ENCODE results near the gene ZNRF3. TPM values are rescaled to one million over a fixed set of nuclear protein-coding genes. Genes with fewer than 3 reads are reported as not detected.

The ZNRF3 gene
- polyA plus RNA-seq, 3 donors from 2014 or later, result 0.06 to 0.28 (median 0.18) TPM

- Mint-ChIP-seq H3K36me3 (peaks cover 0 to 11% (median 9%) of the 10 kb centered on the region in 3 donors), H3K9me3 (peaks cover 4 to 16% (median 9%) of the 10 kb centered on the region in 6 donors), H3K4me3 (no peak overlapping the region), H3K4me1 (peaks cover 4 to 6% of the 10 kb centered on the region in 2 donors), H3K27ac (no peak overlapping the region), H3K27me3 (ENCODE audit: low read depth in 3 of 3) (peaks cover 24 to 48% (median 35%) of the 10 kb centered on the region in 3 donors)
- no peak for DNase-seq
Observed at GRCh38 chr22:28949788-28950187, 66.4 kb downstream of the ZNRF3 start.

DNA sequence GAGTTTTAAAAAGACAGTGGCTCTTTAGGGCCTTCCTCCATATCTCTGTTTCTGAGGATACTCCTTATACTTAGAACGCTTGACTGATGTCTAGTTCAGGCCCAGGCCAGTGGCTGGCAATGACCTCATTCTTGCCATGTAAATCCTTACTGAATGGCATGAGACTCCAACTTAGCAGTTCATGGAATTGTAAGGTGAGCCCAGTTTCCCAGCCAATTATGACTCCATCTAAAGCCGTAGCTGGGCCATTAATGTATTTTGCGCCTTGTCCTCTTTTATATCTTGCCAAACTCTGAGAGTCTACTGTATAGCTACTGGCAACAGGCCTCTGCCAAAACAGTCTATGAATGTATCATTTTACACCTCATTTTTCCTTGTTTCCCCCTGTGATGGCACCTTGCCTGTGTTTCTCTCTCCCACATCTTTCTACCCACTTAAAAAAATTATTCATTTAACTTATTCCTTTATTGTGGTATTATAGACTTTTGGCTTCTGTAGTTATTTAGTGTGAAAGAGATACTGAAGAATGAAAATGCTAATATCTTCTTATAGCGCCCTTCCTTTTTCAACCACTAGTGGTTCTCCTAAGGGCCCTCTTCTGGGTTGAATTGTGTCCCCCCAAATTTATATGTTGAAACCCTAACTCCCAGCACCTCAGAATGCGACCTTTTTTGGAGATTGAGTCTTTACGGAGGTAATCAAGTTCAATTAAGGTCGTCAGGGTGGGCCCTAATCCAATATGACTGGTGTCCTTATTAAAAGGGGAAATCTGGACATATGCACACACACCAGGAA lies 67.4 kb downstream of the ZNRF3 start:
- H3K4me3 Mint-ChIP-seq, result no peak overlapping the region
- peaks cover 28 to 49% (median 32%) of the 10 kb centered on the region in 3 donors for H3K27me3 Mint-ChIP-seq (ENCODE audit: low read depth in 3 of 3)
- peaks cover 0 to 10% (median 9%) of the 10 kb centered on the region in 3 donors for H3K36me3 Mint-ChIP-seq
- peaks cover 4 to 16% (median 10%) of the 10 kb centered on the region in 6 donors for H3K9me3 Mint-ChIP-seq
- DNase-seq, result no peak
- H3K27ac Mint-ChIP-seq, result no peak overlapping the region
- H3K4me1 Mint-ChIP-seq, result peaks cover 10 to 13% of the 10 kb centered on the region in 2 donors

DNA sequence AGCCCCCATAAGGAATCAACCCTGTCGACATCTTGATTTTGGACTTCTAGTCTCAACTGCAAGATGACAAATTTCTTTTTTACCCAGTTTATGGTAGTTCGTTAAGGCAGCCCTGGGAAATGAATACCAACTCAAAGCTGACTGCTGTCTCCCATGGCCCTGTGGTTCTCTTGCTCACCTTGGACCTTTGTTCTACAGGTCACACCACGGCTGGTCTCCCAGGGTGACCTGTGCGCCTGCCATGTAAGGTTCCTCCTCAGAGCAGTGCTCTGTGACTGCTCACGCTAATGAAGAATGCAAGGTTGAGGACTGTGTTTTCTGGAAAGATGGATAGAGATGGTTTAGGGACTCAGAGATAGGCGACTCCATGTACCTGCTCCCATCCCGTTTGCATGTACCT lies 68.2 kb downstream of the ZNRF3 start:
- Mint-ChIP-seq H3K4me1 (peaks cover 18 to 21% of the 10 kb centered on the region in 2 donors), H3K9me3 (peaks cover 4 to 12% (median 8%) of the 10 kb centered on the region in 6 donors), H3K27ac (no peak overlapping the region), H3K27me3 (ENCODE audit: low read depth in 3 of 3) (peaks cover 28 to 44% (median 31%) of the 10 kb centered on the region in 3 donors), H3K4me3 (no peak overlapping the region), H3K36me3 (peaks cover 0 to 9% (median 3%) of the 10 kb centered on the region in 3 donors)
- DNase-seq, result no peak

GRCh38 chr22:28951969-28952521 lies 68.7 kb downstream of the ZNRF3 start:
- Mint-ChIP-seq H3K4me1 (peaks cover 22 to 25% of the 10 kb centered on the region in 2 donors), H3K27ac (no peak overlapping the region), H3K36me3 (peaks cover 0 to 6% (median 0%) of the 10 kb centered on the region in 3 donors), H3K27me3 (ENCODE audit: low read depth in 3 of 3) (peaks cover 28 to 40% (median 33%) of the 10 kb centered on the region in 3 donors), H3K4me3 (no peak overlapping the region), H3K9me3 (peaks cover 1 to 7% (median 5%) of the 10 kb centered on the region in 6 donors)
- DNase-seq, result no peak

GRCh38 chr22:28952857-28953256 lies 69.5 kb downstream of the ZNRF3 start:
- no peak for DNase-seq
- Mint-ChIP-seq H3K27me3 (ENCODE audit: low read depth in 3 of 3) (peaks cover 32 to 40% (median 34%) of the 10 kb centered on the region in 3 donors), H3K27ac (no peak overlapping the region), H3K4me1 (peaks cover 22 to 25% of the 10 kb centered on the region in 2 donors), H3K9me3 (peaks cover 0 to 5% (median 0%) of the 10 kb centered on the region in 6 donors), H3K4me3 (no peak overlapping the region), H3K36me3 (peaks cover 0 to 6% (median 0%) of the 10 kb centered on the region in 3 donors)

- H3K4me1 Mint-ChIP-seq, result peaks cover 22 to 25% of the 10 kb centered on the region in 2 donors
- peaks cover 0 to 5% (median 0%) of the 10 kb centered on the region in 6 donors for H3K9me3 Mint-ChIP-seq
- H3K27me3 Mint-ChIP-seq (ENCODE audit: low read depth in 3 of 3), result peaks cover 34 to 44% (median 37%) of the 10 kb centered on the region in 3 donors
- no peak for DNase-seq
- H3K27ac Mint-ChIP-seq, result no peak overlapping the region
- H3K36me3 Mint-ChIP-seq, result peaks cover 0 to 6% (median 0%) of the 10 kb centered on the region in 3 donors
- H3K4me3 Mint-ChIP-seq, result peak overlapping the region in 1 of 5 donors; percentile 2
Observed at GRCh38 chr22:28953403-28953802, 70.0 kb downstream of the ZNRF3 start.

GRCh38 chr22:28953976-28954880 lies 70.9 kb downstream of the ZNRF3 start:
- peaks cover 22 to 25% of the 10 kb centered on the region in 2 donors for H3K4me1 Mint-ChIP-seq
- peaks cover 36 to 51% (median 40%) of the 10 kb centered on the region in 3 donors for H3K27me3 Mint-ChIP-seq (ENCODE audit: low read depth in 3 of 3)
- no peak for DNase-seq
- peaks cover 0 to 7% (median 0%) of the 10 kb centered on the region in 3 donors for H3K36me3 Mint-ChIP-seq
- H3K4me3 Mint-ChIP-seq, result peak overlapping the region in 1 of 5 donors; percentile 13
- no peak overlapping the region for H3K27ac Mint-ChIP-seq
- H3K9me3 Mint-ChIP-seq, result peaks cover 0 to 5% (median 0%) of the 10 kb centered on the region in 6 donors

- H3K27me3 Mint-ChIP-seq (ENCODE audit: low read depth in 3 of 3), result peaks cover 40 to 64% (median 40%) of the 10 kb centered on the region in 3 donors
- H3K36me3 Mint-ChIP-seq, result peaks cover 0 to 8% (median 3%) of the 10 kb centered on the region in 3 donors
- H3K27ac Mint-ChIP-seq, result peak overlapping the region in 3 of 6 donors; percentile 54 to 84 (median 82)
- peak; percentile 85 to 87 (median 86) for DNase-seq
- H3K9me3 Mint-ChIP-seq, result peaks cover 0 to 5% (median 0%) of the 10 kb centered on the region in 6 donors
- H3K4me1 Mint-ChIP-seq, result peaks cover 22 to 25% of the 10 kb centered on the region in 2 donors
- H3K4me3 Mint-ChIP-seq, result peak overlapping the region; percentile 55 to 91 (median 83)
Observed at GRCh38 chr22:28955817-28956216, 72.4 kb downstream of the ZNRF3 start.

- Mint-ChIP-seq H3K27me3 (ENCODE audit: low read depth in 3 of 3) (peaks cover 43 to 64% (median 45%) of the 10 kb centered on the region in 3 donors), H3K4me3 (peak overlapping the region in 4 of 5 donors; percentile 17 to 83 (median 28)), H3K36me3 (peaks cover 0 to 8% (median 4%) of the 10 kb centered on the region in 3 donors), H3K9me3 (peaks cover 0 to 5% (median 0%) of the 10 kb centered on the region in 6 donors), H3K4me1 (peaks cover 25 to 30% of the 10 kb centered on the region in 2 donors), H3K27ac (peak overlapping the region in 1 of 6 donors; percentile 82)
- DNase-seq, result no peak
Observed at GRCh38 chr22:28956506-28956905, 73.1 kb downstream of the ZNRF3 start.

GRCh38 chr22:28958611-28959010 lies 75.2 kb downstream of the ZNRF3 start:
- Mint-ChIP-seq H3K9me3 (peaks cover 0 to 5% (median 0%) of the 10 kb centered on the region in 6 donors), H3K4me1 (peaks cover 28 to 35% of the 10 kb centered on the region in 2 donors), H3K4me3 (no peak overlapping the region), H3K36me3 (peaks cover 0 to 5% (median 5%) of the 10 kb centered on the region in 3 donors), H3K27me3 (ENCODE audit: low read depth in 3 of 3) (peaks cover 38 to 67% (median 43%) of the 10 kb centered on the region in 3 donors), H3K27ac (no peak overlapping the region)
- no peak for DNase-seq

DNA sequence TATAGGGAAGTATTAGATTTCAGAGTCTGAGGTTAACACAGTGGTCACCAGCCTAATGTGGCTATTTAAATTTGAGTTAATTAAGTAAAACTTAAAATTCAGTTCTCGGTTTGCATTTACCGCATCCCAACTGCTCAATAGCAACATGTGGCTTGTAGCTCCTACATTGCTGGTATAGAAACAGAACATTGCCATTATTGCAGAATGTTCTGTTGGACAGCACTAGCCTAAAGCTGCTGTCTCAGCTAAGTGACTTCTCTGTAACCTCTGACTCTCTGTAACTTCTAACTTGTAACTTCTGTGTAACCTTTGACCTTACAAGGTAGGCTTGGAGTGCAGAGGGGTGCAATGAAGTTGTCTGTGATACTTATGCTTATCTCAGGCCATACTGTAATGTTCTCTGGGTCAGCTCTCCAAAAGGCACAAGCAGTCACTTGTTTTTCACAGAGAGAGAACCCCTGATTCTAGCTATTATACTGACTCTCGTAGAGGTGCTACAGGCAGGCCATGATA lies 78.7 kb downstream of the ZNRF3 start:
- Mint-ChIP-seq H3K36me3 (peaks cover 0 to 7% (median 2%) of the 10 kb centered on the region in 3 donors), H3K27ac (no peak overlapping the region), H3K9me3 (no peaks in the 10 kb centered on the region), H3K4me1 (peaks cover 6 to 10% of the 10 kb centered on the region in 2 donors), H3K4me3 (no peak overlapping the region), H3K27me3 (ENCODE audit: low read depth in 3 of 3) (peaks cover 24 to 63% (median 33%) of the 10 kb centered on the region in 3 donors)
- DNase-seq, result no peak

DNA sequence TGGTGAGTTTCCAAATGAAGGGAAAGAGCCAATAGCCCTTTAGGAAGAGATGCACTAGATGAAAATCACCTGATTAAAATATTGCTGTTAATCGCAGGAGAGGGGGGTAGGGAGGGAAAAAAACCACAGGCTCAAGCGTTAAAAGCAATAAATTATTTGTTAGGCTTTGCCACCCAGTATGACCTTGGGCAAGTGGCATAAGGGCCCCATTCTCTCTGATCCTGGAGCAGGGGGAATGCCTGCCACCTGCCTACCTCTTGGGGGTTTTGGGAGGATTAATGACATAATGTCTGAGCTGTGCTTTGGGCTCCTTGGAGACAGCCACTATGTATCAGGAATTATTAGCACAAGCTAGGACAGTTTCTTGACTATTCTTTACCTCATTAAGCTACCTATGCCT lies 80.0 kb downstream of the ZNRF3 start:
- no peaks in the 10 kb centered on the region for H3K9me3 Mint-ChIP-seq
- peaks cover 17 to 58% (median 30%) of the 10 kb centered on the region in 3 donors for H3K27me3 Mint-ChIP-seq (ENCODE audit: low read depth in 3 of 3)
- peaks cover 6 to 10% of the 10 kb centered on the region in 2 donors for H3K4me1 Mint-ChIP-seq
- no peak for DNase-seq
- H3K36me3 Mint-ChIP-seq, result peaks cover 0 to 7% (median 2%) of the 10 kb centered on the region in 3 donors
- H3K27ac Mint-ChIP-seq, result no peak overlapping the region
- no peak overlapping the region for H3K4me3 Mint-ChIP-seq

Measured in immature natural killer cell (primary cell).